Testis (tissue), 2 donors: ENCODE results near the gene DIS3L2.

Experiments used
- POLR2A ChIP-seq: fragments of 450-650 bp; IDR thresholded peaks from one replicate; pipeline ENCODE4 v1.6.1; 2017; ENCODE audit warnings: antibody characterized with exemption, mild to moderate bottlenecking, moderate library complexity
- TF ChIP-seq, protein P1 (sequence below), 3 experiments: fragments of 450-650 bp in 2 of 3; fragments of 200-600 bp in 1 of 3; sonication (generic) in 1 of 3; IDR thresholded peaks; one replicate each; pipeline ENCODE4 v1.5.1; 2016 to 2019; ENCODE audit warnings: antibody characterized with exemption in 3 of 3, mild to moderate bottlenecking in 2 of 3, moderate library complexity in 1 of 3

DNA sequence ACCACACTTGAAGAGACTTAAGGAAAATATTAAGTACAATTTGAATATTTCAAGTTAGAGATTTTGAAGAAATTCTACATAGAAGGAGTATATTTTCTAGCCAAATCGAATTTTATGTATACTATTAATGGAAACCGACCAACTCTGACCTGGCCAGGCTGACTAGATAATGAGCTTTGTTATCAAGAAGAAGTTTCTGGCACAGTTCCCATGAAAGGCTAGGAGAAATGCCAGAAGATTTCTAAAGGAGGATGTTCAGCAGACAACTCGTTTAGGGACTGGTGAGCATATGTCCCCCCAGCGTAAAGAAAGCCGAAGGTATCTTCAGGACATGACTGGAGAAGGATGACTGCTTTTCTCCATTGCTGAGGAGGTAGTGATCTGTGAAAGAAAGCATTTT lies 127.3 kb downstream of the DIS3L2 start:
- TF ChIP-seq, protein P1, sequence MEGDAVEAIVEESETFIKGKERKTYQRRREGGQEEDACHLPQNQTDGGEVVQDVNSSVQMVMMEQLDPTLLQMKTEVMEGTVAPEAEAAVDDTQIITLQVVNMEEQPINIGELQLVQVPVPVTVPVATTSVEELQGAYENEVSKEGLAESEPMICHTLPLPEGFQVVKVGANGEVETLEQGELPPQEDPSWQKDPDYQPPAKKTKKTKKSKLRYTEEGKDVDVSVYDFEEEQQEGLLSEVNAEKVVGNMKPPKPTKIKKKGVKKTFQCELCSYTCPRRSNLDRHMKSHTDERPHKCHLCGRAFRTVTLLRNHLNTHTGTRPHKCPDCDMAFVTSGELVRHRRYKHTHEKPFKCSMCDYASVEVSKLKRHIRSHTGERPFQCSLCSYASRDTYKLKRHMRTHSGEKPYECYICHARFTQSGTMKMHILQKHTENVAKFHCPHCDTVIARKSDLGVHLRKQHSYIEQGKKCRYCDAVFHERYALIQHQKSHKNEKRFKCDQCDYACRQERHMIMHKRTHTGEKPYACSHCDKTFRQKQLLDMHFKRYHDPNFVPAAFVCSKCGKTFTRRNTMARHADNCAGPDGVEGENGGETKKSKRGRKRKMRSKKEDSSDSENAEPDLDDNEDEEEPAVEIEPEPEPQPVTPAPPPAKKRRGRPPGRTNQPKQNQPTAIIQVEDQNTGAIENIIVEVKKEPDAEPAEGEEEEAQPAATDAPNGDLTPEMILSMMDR (IDR thresholded peaks at IDR 0.05) = no peak
- no peak for TF ChIP-seq POLR2A
